ENCODE results near the gene TMEM263.

Gene TMEM263

DNA sequence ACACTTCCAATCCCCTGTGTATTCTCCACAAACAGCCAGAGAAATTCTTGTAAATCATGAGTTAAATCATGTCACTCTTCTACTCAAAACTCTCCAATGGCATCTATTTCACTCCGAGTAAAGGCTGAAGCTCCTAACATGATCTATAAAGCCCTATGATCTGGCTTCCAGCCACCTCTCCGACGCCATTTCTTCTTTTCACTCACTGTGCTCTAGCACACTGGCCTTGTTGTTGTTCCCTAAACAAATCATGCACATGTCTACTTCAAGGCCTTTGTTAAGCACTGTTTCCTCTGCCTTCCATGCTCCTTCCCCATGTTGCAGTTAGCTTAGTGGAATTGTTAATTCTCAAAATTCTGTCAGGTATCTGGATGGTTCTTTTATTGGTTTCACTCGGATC is 61.3 kb downstream of the TMEM263 start:
- intact Hi-C loops (cut with micrococcal nuclease): no loop called here
- Mint-ChIP-seq H3K4me1 (ENCODE audit: low read depth) (peaks cover 6% of the 10 kb centered on the region), H3K4me3 (no peak overlapping the region), H3K27ac (no peak overlapping the region), H3K9me3 (peaks cover 17% of the 10 kb centered on the region), H3K27me3 (no peaks in the 10 kb centered on the region), H3K36me3 (ENCODE audit: low read depth) (peaks cover 13% of the 10 kb centered on the region)

DNA sequence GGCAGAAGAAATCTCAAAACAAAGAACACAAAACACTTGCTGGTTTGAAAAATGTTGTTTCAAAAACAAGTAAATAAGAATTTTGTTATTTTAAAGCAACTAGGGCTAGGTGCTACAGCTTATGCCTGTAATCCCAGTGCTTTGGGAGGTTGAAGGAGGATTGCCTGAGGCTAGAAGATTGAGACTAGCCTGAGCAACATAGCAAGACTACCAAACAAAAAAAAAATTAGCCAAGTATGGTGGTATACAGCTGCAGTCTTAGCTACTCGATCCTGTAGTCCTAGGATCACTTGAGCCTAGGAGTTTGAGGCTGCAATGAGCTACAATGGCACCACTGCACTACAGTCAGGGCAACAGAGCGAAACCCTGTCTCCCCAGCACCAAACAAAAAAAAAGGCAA is 63.8 kb downstream of the TMEM263 start:
- H3K4me3 Mint-ChIP-seq: no peak overlapping the region
- intact Hi-C loops (cut with micrococcal nuclease): no loop called here
- H3K9me3 Mint-ChIP-seq: peaks cover 17% of the 10 kb centered on the region
- H3K27me3 Mint-ChIP-seq: no peaks in the 10 kb centered on the region
- H3K27ac Mint-ChIP-seq: no peak overlapping the region
- H3K36me3 Mint-ChIP-seq (ENCODE audit: low read depth): peaks cover 13% of the 10 kb centered on the region
- peaks cover 6% of the 10 kb centered on the region for H3K4me1 Mint-ChIP-seq (ENCODE audit: low read depth)

All from dendritic cell treated with granulocyte-macrophage colony-stimulating factor and Interleukin-4, amounts not matched to agents 40 ng/mL and 50 ng/mL, for 4 days (primary cell).